BJ (cell line): Measurements from ENCODE around the gene OR2AP1. TPM values are rescaled to one million over a fixed set of nuclear protein-coding genes. Genes with fewer than 3 reads are reported as not detected.
"Not testable (repeated sequence)": the region's sequence is repeated elsewhere in the genome, so short reads cannot be mapped to it uniquely, and the experiment has no call there.

Source experiments
- CTCF ChIA-PET: fragments of 350-600 bp; formaldehyde crosslinking; extraction: SDS; loops from one replicate; lab custom pipeline; 2021; ENCODE audit warnings: antibody characterized with exemption, inconsistent platforms; lab: Yijun Ruan, JAX
- POLR2A ChIA-PET: fragments of 300-600 bp; sonication (Branson Sonifier 250); formaldehyde crosslinking; extraction: SDS; loops from one replicate; lab custom pipeline; 2021; ENCODE audit warnings: antibody characterized with exemption; lab: Charles Lee
- DNase-seq: peaks from one replicate; pipeline ENCODE4 v3.0.0-alpha.2; 2011; ENCODE audit warnings: low read depth
- H3K27me3 ChIP-seq: 2 replicates; pipeline ENCODE4 v1.6.0; 2011; ENCODE audit warnings: low read length; ENCODE audit not compliant: control insufficient read depth, insufficient read depth
- H3K36me3 ChIP-seq: 2 replicates; pipeline ENCODE4 v1.5.1; 2011; ENCODE audit warnings: low read length; ENCODE audit not compliant: control insufficient read depth, insufficient read depth
- H3K4me3 ChIP-seq: 2 replicates; pipeline ENCODE4 v1.5.1; 2011; ENCODE audit warnings: low read depth, mild to moderate bottlenecking, control low read depth, low read length
- CTCF ChIP-seq: IDR thresholded peaks from 2 replicates; pipeline ENCODE4 v1.5.1; 2011; ENCODE audit warnings: low read depth, mild to moderate bottlenecking, control low read depth, inconsistent platforms, low read length, moderate library complexity; ENCODE audit not compliant: insufficient read depth
- polyA minus RNA-seq: library from RNA; depleted of rRNA, polyadenylated mRNA; stranded (reverse); fragments of >200 nt; gene quantifications from 2 replicates; pipeline ENCODE4 v1.2.3, GENCODE V29; 2011; rRNA and poly(A)+ RNA removed
- polyA plus RNA-seq: library from polyadenylated mRNA; depleted of rRNA; stranded (reverse); fragments of >200 nt; gene quantifications from 2 replicates; pipeline ENCODE4 v1.2.3, GENCODE V29; 2011; rRNA removed

Gene OR2AP1
- polyA plus RNA-seq, result not detected in 2 replicates
- polyA minus RNA-seq, result not detected in 2 replicates

GRCh38 chr12:55572168-55572567 is at the start of gene OR2AP1:
Gene OR2AP1, plus strand, starts transcription at chr12:55572468. Its CDS starts 1,947 bp downstream, at chr12:55574415.
- POLR2A ChIA-PET, result no interaction called here
- CTCF ChIA-PET, result no interaction called here
- TF ChIP-seq CTCF, result no peak
- Histone ChIP-seq H3K27me3 (no peaks in the 10 kb centered on the region), H3K36me3 (no peaks in the 10 kb centered on the region), H3K4me3 (no peak within 1 kb of the TSS)
- DNase-seq, result no peak

GRCh38 chr12:55548235-55548634 is 24.0 kb upstream of the OR2AP1 start:
- CTCF ChIA-PET, result not testable (repeated sequence)

GRCh38 chr12:55548756-55549155 is 23.5 kb upstream of the OR2AP1 start:
- no peak for TF ChIP-seq CTCF
- ChIA-PET CTCF (no interaction called here), POLR2A (no interaction called here)
- no peak for DNase-seq
- H3K27me3 ChIP-seq, result no peaks in the 10 kb centered on the region
- no peaks in the 10 kb centered on the region for H3K36me3 ChIP-seq
- no peak overlapping the region for H3K4me3 ChIP-seq

More at GRCh38 chr12:55548235-55548634, 24.0 kb upstream of the OR2AP1 start:
- DNase-seq, H3K27me3 ChIP-seq, POLR2A ChIA-PET, H3K4me3 ChIP-seq, H3K36me3 ChIP-seq: not testable (repeated sequence)

GRCh38 chr12:55549302-55549701 is 23.0 kb upstream of the OR2AP1 start, which contains the start of gene OR6C4:
Gene OR6C4, plus strand, starts transcription at chr12:55549602. Its CDS starts 1,625 bp downstream, at chr12:55551227.
- no peaks in the 10 kb centered on the region for H3K36me3 ChIP-seq
- CTCF ChIA-PET, result no interaction called here
- no peak within 1 kb of the TSS for H3K4me3 ChIP-seq
- TF ChIP-seq CTCF, result no peak
- no peaks in the 10 kb centered on the region for H3K27me3 ChIP-seq
- no peak for DNase-seq
- POLR2A ChIA-PET, result no interaction called here

GRCh38 chr12:55554296-55554695 is 18.0 kb upstream of the OR2AP1 start:
- DNase-seq, result no peak
- ChIA-PET CTCF (no interaction called here), POLR2A (no interaction called here)
- H3K4me3 ChIP-seq, result no peak overlapping the region
- TF ChIP-seq CTCF, result no peak
- no peaks in the 10 kb centered on the region for H3K36me3 ChIP-seq
- no peaks in the 10 kb centered on the region for H3K27me3 ChIP-seq

- H3K27me3 ChIP-seq, DNase-seq, H3K4me3 ChIP-seq, CTCF ChIA-PET, POLR2A ChIA-PET, H3K36me3 ChIP-seq: not testable (repeated sequence)
Observed at GRCh38 chr12:55570060-55570459, 2.2 kb upstream of the OR2AP1 start.

- H3K4me3 ChIP-seq, POLR2A ChIA-PET, DNase-seq: not testable (repeated sequence)
Observed at GRCh38 chr12:55570689-55571088, 1.6 kb upstream of the OR2AP1 start.

More at GRCh38 chr12:55570689-55571088, 1.6 kb upstream of the OR2AP1 start:
- H3K36me3 ChIP-seq, H3K27me3 ChIP-seq, CTCF ChIA-PET: not testable (repeated sequence)
